D721Med (cell line): ENCODE results near the gene SHISAL2B.
A peak's percentile ranks its signal among the peaks of the same experiment; 100 is the strongest.

Source experiments
- DNase-seq: peaks from one replicate; pipeline ENCODE4 v3.0.0; 2011; ENCODE audit warnings: low spot score; ENCODE audit not compliant: insufficient read length
- FAIRE-seq: peaks from 2 replicates; lab custom pipeline; 2011; peaks lifted over from hg19 to GRCh38; lab: Jason Lieb, UNC
- TF ChIP-seq, protein P1 (sequence below): IDR thresholded peaks from 2 replicates; pipeline ENCODE4 v1.5.1; 2012; ENCODE audit warnings: mild to moderate bottlenecking, control low read depth; ENCODE audit not compliant: insufficient read depth; ENCODE audit errors: missing control alignments

Gene SHISAL2B

GRCh38 chr5:64690417-64691151, at the start of gene SHISAL2B:
Gene SHISAL2B, plus strand, starts transcription at chr5:64690503. Its CDS starts 121 bp downstream, at chr5:64690624.
- no peak for FAIRE-seq
- TF ChIP-seq, protein P1, sequence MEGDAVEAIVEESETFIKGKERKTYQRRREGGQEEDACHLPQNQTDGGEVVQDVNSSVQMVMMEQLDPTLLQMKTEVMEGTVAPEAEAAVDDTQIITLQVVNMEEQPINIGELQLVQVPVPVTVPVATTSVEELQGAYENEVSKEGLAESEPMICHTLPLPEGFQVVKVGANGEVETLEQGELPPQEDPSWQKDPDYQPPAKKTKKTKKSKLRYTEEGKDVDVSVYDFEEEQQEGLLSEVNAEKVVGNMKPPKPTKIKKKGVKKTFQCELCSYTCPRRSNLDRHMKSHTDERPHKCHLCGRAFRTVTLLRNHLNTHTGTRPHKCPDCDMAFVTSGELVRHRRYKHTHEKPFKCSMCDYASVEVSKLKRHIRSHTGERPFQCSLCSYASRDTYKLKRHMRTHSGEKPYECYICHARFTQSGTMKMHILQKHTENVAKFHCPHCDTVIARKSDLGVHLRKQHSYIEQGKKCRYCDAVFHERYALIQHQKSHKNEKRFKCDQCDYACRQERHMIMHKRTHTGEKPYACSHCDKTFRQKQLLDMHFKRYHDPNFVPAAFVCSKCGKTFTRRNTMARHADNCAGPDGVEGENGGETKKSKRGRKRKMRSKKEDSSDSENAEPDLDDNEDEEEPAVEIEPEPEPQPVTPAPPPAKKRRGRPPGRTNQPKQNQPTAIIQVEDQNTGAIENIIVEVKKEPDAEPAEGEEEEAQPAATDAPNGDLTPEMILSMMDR = no peak

DNA sequence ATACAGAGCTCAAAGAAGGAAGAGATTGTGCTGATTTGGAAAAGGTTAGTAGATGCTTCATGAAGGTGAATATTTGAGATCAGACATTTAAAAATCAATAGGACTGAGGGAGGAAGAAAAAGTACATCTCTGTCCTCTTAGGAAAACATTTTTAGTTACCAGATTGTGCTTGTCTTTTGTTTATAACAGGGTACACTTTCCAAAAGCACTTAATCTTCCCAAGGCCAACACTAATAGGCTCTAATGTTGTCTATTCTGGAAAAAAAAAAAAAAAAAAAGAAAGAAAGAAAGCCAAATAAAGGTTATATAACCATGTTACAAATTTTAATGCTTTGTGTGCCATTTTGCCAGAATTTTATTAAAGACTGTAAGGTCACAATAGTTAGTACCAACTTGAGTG, 45.5 kb upstream of the SHISAL2B start:
- DNase-seq = no peak
- TF ChIP-seq, protein P1 = no peak
- FAIRE-seq = no peak

More at GRCh38 chr5:64690417-64691151, at the start of gene SHISAL2B:
- peak; percentile 25 for DNase-seq

DNA sequence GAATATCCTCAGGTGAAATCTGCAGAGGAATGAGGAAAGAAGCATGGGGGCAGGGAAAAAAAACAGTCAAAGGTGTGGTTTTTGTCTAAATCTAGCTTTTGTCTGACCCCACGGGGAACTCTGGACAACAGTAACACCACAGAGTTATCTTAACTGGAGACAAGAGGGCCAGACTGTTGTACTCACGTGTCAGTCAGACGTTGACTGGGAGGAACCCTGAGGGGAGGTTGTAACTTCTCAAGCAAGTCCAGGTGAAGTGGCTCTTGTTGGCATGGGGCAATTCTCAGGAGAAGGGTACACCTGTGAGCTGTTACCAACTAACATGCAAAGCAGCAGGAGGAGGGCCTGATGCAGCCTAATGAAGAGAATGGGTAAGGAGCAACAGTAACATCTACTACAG, 44.1 kb upstream of the SHISAL2B start:
- TF ChIP-seq, protein P1 = no peak
- DNase-seq (no peak), FAIRE-seq (no peak)

- FAIRE-seq (no peak), DNase-seq (no peak)
- TF ChIP-seq, protein P1 = no peak
Observed at GRCh38 chr5:64649512-64649911, 40.8 kb upstream of the SHISAL2B start.

- FAIRE-seq (no peak), DNase-seq (no peak)
- TF ChIP-seq, protein P1 = no peak
Observed at GRCh38 chr5:64653766-64654560, 36.3 kb upstream of the SHISAL2B start.

DNA sequence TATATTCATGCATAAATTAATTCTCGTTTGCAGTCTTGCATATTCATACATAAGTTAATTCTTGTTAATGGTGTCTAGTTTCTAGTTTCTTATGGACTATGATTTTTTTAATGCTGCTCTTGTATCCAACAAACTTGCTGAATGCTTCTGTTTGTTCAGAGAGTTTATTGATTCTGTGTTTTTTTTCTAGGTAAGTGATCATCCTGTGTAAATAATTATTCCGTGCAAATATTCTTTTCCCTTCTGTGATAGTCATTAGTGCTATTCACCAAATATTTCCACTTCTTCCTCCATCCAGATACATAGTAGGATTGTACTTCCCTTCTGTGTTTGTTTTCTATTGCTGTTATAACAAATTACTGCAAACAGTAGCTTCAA, 35.8 kb upstream of the SHISAL2B start:
- no peak for FAIRE-seq
- TF ChIP-seq, protein P1 = no peak
- no peak for DNase-seq
